Endothelial cell of umbilical vein (primary cell): ENCODE results near the gene CDH23. TPM values are rescaled to one million over a fixed set of nuclear protein-coding genes. Genes with fewer than 3 reads are reported as not detected.

Experiments
- BruUV-seq: library from RNA; stranded (reverse); fragments of 400-500 nt; replicated peaks from 2 replicates; lab custom pipeline; 2021; lab: Mats Ljungman, UMichigan
- CTCF ChIA-PET: fragments of 300-600, 350-600 bp; sonication (Branson Sonifier 250); formaldehyde crosslinking; loops from one replicate; lab custom pipeline; 2021; ENCODE audit warnings: antibody characterized with exemption, inconsistent platforms; lab: Charles Lee
- POLR2A ChIA-PET: fragments of 300-600, 350-600 bp; sonication (Branson Sonifier 250); formaldehyde crosslinking; loops from one replicate; lab custom pipeline; 2021; ENCODE audit warnings: antibody characterized with exemption, inconsistent platforms; lab: Charles Lee
- DNase-seq: peaks from one replicate; pipeline ENCODE4 v3.0.0-alpha.2; 2011; ENCODE audit warnings: low read depth, low spot score
- FAIRE-seq: peaks from 2 replicates; lab custom pipeline; 2011; peaks lifted over from hg19 to GRCh38; lab: Jason Lieb, UNC
- H2AFZ ChIP-seq: 2 replicates; pipeline ENCODE4 v1.6.0; 2012; ENCODE audit warnings: low read depth, low read length, control low read depth, inconsistent platforms
- H3K27ac ChIP-seq: 2 replicates; pipeline ENCODE4 v1.5.1; 2011; ENCODE audit warnings: low read depth, mild to moderate bottlenecking, control low read depth, low read length, moderate library complexity; ENCODE audit not compliant: insufficient read depth
- H3K27me3 ChIP-seq, 2 experiments: 2 replicates each; pipeline versions ENCODE4 v1.6.0 to v1.6.1; 2011; ENCODE audit warnings: low read length in 2 of 2, mixed read lengths in 1 of 2; ENCODE audit not compliant: control insufficient read depth in 2 of 2, insufficient read depth in 2 of 2
- H3K36me3 ChIP-seq, 2 experiments: 2 replicates in 1 of 2; 3 replicates in 1 of 2; pipeline ENCODE4 v1.5.1; 2011; ENCODE audit warnings: low read length in 2 of 2, mild to moderate bottlenecking in 1 of 2, moderate library complexity in 1 of 2; ENCODE audit not compliant: control insufficient read depth in 2 of 2, insufficient read depth in 2 of 2; ENCODE audit errors: extremely low read depth in 1 of 2
- H3K4me1 ChIP-seq: 3 replicates; pipeline ENCODE4 v1.5.1; 2011; ENCODE audit warnings: mild to moderate bottlenecking, low read length; ENCODE audit not compliant: control insufficient read depth, insufficient read depth; ENCODE audit errors: extremely low read depth
- H3K4me2 ChIP-seq: 2 replicates; pipeline ENCODE4 v1.6.1; 2011; ENCODE audit warnings: low read length, control low read depth, mixed read lengths; ENCODE audit not compliant: insufficient read depth
- H3K4me3 ChIP-seq, 3 experiments: fragments of 200-600 bp in 1 of 3; sonication (generic), shearing (Covaris generic) in 1 of 3; replicated peaks in 1 of 3; 2 replicates each; pipeline ENCODE4 v1.5.1; 2011 to 2016; ENCODE audit warnings: control low read depth in 3 of 3, low read length in 3 of 3, mild to moderate bottlenecking in 2 of 3, inconsistent platforms in 1 of 3, low read depth in 1 of 3, moderate library complexity in 1 of 3; ENCODE audit not compliant: insufficient read depth in 1 of 3
- H3K79me2 ChIP-seq: 2 replicates; pipeline ENCODE4 v1.6.0; 2012; ENCODE audit warnings: low read length, inconsistent platforms; ENCODE audit not compliant: control insufficient read depth, insufficient read depth
- H3K9ac ChIP-seq: replicated peaks from 2 replicates; pipeline ENCODE3; 2011; ENCODE audit warnings: low read length, control low read depth; ENCODE audit not compliant: insufficient read depth; ENCODE audit errors: extremely low read depth
- H3K9me1 ChIP-seq: replicated peaks from 3 replicates; pipeline ENCODE4 v1.6.0; 2011; ENCODE audit warnings: mild to moderate bottlenecking, low read length; ENCODE audit not compliant: control insufficient read depth, insufficient read depth; ENCODE audit errors: extremely low read depth
- H3K9me3 ChIP-seq: replicated peaks from 2 replicates; pipeline ENCODE4 v1.5.1; 2012; ENCODE audit warnings: low read length, inconsistent platforms; ENCODE audit not compliant: control insufficient read depth, insufficient read depth
- H4K20me1 ChIP-seq: replicated peaks from 2 replicates; pipeline ENCODE3; 2011; ENCODE audit warnings: mild to moderate bottlenecking, low read length; ENCODE audit not compliant: control insufficient read depth, insufficient read depth; ENCODE audit errors: extremely low read depth
- EZH2 ChIP-seq: IDR thresholded peaks from 2 replicates; pipeline ENCODE4 v1.6.1; 2012; ENCODE audit warnings: borderline replicate concordance, low read depth, mild to moderate bottlenecking, moderate library complexity, low read length, inconsistent platforms; ENCODE audit not compliant: severe bottlenecking
- FOS ChIP-seq: IDR thresholded peaks from 2 replicates; pipeline ENCODE4 v1.6.1; 2011; ENCODE audit warnings: mild to moderate bottlenecking, low read length, moderate library complexity, borderline replicate concordance; ENCODE audit not compliant: insufficient read depth
- GATA2 ChIP-seq: IDR thresholded peaks from 2 replicates; pipeline ENCODE4 v1.7.0; 2011; ENCODE audit warnings: low read depth, mild to moderate bottlenecking, moderate library complexity, mixed read lengths, low read length; ENCODE audit not compliant: insufficient read length, insufficient read depth
- JUN ChIP-seq: IDR thresholded peaks from 2 replicates; pipeline ENCODE4 v1.6.1; 2011; ENCODE audit warnings: borderline replicate concordance, low read depth; ENCODE audit not compliant: insufficient read length, insufficient read depth
- MYC ChIP-seq: IDR thresholded peaks from one replicate; pipeline ENCODE4 v1.6.1; 2011; ENCODE audit warnings: mild to moderate bottlenecking, low read depth, low read length
- POLR2A ChIP-seq: IDR thresholded peaks from 2 replicates; pipeline ENCODE4 v1.6.1; 2012; ENCODE audit warnings: low read depth, mild to moderate bottlenecking, control low read depth, low read length
- POLR2AphosphoS5 ChIP-seq: IDR thresholded peaks from 2 replicates; pipeline ENCODE4 v1.6.1; 2012; ENCODE audit warnings: low read depth, mild to moderate bottlenecking, control low read depth, low read length, moderate library complexity; ENCODE audit not compliant: insufficient read depth
- dilution Hi-C: fragments of 300-500 bp; cut with MboI; formaldehyde crosslinking; loops from one replicate; pipeline ENCODE4 v1.15.0; 2019; ENCODE audit warnings: low sequenced_read_pairs; ENCODE audit not compliant: extremely low pct_ligation_motif_present
- intact Hi-C: fragments of 100-400 bp; cut with micrococcal nuclease; formaldehyde crosslinking; loops from one replicate; pipeline ENCODE4 v1.10.0; 2022
- polyA plus RNA-seq, 4 experiments: library from polyadenylated mRNA; depleted of rRNA in 3 of 4; stranded (reverse) in 3 of 4; unstranded in 1 of 4; fragments of >200 nt; gene quantifications; 2 replicates each; pipeline versions ENCODE4 v1.2.1 to v1.2.3, GENCODE V29; 2011 to 2012; ENCODE audit warnings: missing spikeins in 1 of 4
- total RNA-seq: library from RNA; stranded (reverse); gene quantifications from 2 replicates; pipeline ENCODE4 v1.2.3, GENCODE V29; 2021
- TF ChIP-seq, protein P1 (sequence below): IDR thresholded peaks from 2 replicates; pipeline ENCODE4 v1.6.1; 2011; ENCODE audit not compliant: insufficient read depth, insufficient read length
- TF ChIP-seq, protein P2 (sequence below), 2 donors: IDR thresholded peaks; 1 replicate in 1 of 2; 2 replicates in 1 of 2; pipeline ENCODE4 v1.5.1; 2011; ENCODE audit warnings: low read length in 2 of 2, mild to moderate bottlenecking in 2 of 2, moderate library complexity in 2 of 2, control low read depth in 1 of 2, inconsistent platforms in 1 of 2, low read depth in 1 of 2; ENCODE audit not compliant: insufficient read depth in 1 of 2; ENCODE audit errors: extremely low read depth in 1 of 2

The CDH23 gene
- total and polyA plus RNA-seq, 2 donors (not counting 3 experiments of a cell fraction or from before 2014, with no cell fraction given): not detected

DNA sequence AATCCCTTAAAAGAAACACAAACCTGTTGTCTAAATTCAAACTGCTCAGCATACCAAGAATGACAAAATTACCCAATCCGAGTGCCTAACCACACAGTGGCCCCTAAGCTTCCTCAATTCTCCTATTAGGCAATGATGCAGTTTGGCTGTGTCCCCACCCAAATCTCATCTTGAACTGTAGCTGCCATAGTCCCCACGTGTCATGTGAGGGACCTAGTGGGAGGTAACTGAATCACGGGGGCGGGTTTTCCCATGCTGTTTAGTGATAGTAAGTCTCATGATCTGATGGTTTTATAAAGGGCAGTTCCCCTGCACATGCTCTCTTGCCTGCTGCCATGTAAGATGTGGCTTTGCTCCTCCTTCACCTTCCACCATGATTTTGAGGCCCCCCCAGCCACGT, 432.5 kb downstream of the CDH23 start:
- TF ChIP-seq EZH2 (no peak), FOS (no peak), POLR2AphosphoS5 (no peak), JUN (no peak), POLR2A (no peak), MYC (no peak), GATA2 (no peak)
- TF ChIP-seq, protein P1, sequence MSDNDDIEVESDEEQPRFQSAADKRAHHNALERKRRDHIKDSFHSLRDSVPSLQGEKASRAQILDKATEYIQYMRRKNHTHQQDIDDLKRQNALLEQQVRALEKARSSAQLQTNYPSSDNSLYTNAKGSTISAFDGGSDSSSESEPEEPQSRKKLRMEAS: no peak
- TF ChIP-seq, protein P2, sequence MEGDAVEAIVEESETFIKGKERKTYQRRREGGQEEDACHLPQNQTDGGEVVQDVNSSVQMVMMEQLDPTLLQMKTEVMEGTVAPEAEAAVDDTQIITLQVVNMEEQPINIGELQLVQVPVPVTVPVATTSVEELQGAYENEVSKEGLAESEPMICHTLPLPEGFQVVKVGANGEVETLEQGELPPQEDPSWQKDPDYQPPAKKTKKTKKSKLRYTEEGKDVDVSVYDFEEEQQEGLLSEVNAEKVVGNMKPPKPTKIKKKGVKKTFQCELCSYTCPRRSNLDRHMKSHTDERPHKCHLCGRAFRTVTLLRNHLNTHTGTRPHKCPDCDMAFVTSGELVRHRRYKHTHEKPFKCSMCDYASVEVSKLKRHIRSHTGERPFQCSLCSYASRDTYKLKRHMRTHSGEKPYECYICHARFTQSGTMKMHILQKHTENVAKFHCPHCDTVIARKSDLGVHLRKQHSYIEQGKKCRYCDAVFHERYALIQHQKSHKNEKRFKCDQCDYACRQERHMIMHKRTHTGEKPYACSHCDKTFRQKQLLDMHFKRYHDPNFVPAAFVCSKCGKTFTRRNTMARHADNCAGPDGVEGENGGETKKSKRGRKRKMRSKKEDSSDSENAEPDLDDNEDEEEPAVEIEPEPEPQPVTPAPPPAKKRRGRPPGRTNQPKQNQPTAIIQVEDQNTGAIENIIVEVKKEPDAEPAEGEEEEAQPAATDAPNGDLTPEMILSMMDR (IDR thresholded peaks at IDR 0.05; ENCODE audit: extremely low read depth in 1 of 2, insufficient read depth in 1 of 2, low read depth in 1 of 2, low read length in 2 of 2): no peak
- no peak overlapping the region for H3K4me2 ChIP-seq
- no peak overlapping the region for H3K27ac ChIP-seq
- peaks cover 7% of the 10 kb centered on the region for H3K4me1 ChIP-seq
- ChIA-PET POLR2A (interaction anchor here (1.1 kb wide), 1 partner anchor 22 kb away, joined by 3 read pairs; the partner anchor contains the start of gene PSAP), CTCF (interaction anchor here (1.4 to 7.1 kb wide), 2 partner anchors 67 to 220 kb away, joined by 6 to 48 read pairs; no protein-coding TSS in a partner anchor)
- H2AFZ ChIP-seq: no peak overlapping the region
- intact Hi-C loops (no loop called here), dilution Hi-C loops (no loop called here)
- H3K79me2 ChIP-seq: peaks cover 18% of the 10 kb centered on the region
- H3K36me3 ChIP-seq: peaks cover 33 to 63% of the 10 kb centered on the region in 2 experiments
- FAIRE-seq (no peak), DNase-seq (no peak)
- no peaks in the 10 kb centered on the region for H3K9me1 ChIP-seq
- no TSS peak for BruUV-seq
- no peaks in the 10 kb centered on the region for H3K9me3 ChIP-seq
- H3K9ac ChIP-seq: no peak overlapping the region
- no peaks in the 10 kb centered on the region for H3K27me3 ChIP-seq
- H3K4me3 ChIP-seq: no peak overlapping the region
- H4K20me1 ChIP-seq: no peaks in the 10 kb centered on the region
